ENCODE measurements around the gene FGF16. TPM values are rescaled to one million over a fixed set of nuclear protein-coding genes. Genes with fewer than 3 reads are reported as not detected.

FGF16 gene
- total RNA-seq, 1 experiment from 2014 or later, result not detected

GRCh38 chrX:77422891-77423648 lies 24.1 kb upstream of the FGF16 start:
- Histone ChIP-seq H3K79me2 (ENCODE audit: low read depth) (no peaks in the 10 kb centered on the region), H3K27ac (no peak overlapping the region), H3K36me3 (ENCODE audit: low read depth) (no peaks in the 10 kb centered on the region), H3K9me3 (ENCODE audit: insufficient read depth, low read depth) (no peaks in the 10 kb centered on the region), H3K4me1 (replicated peaks; ENCODE audit: insufficient read depth) (no peaks in the 10 kb centered on the region; the same call in 1 of the 2 replicates), H3F3A (ENCODE audit: insufficient read depth, low read depth) (no peaks in the 10 kb centered on the region), H3K4me3 (no peak overlapping the region), H3K4me2 (no peak overlapping the region), H3K27me3 (ENCODE audit: insufficient read depth, low read depth) (no peaks in the 10 kb centered on the region), H4K20me1 (ENCODE audit: insufficient read depth) (no peaks in the 10 kb centered on the region), H3K9me2 (ENCODE audit: insufficient read depth) (no peaks in the 10 kb centered on the region), H2AFZ (no peak overlapping the region)
- TF ChIP-seq CTCF (conservative IDR thresholded peaks at IDR 0.05) (no peak), EZH2 (IDR thresholded peaks at IDR 0.05; ENCODE audit: low read depth) (no peak)
- ChIA-PET CTCF (no interaction called here), POLR2A (ENCODE audit: unreplicated experiment) (no interaction called here)
- intact Hi-C loops (cut with micrococcal nuclease; ENCODE audit: unreplicated experiment), result no loop called here
- no TSS peak for BruUV-seq (replicated peaks)
- peak in 1 of 2 experiments; percentile 56 for DNase-seq

- H3K79me2 ChIP-seq (ENCODE audit: low read depth), result no peaks in the 10 kb centered on the region
- no peaks in the 10 kb centered on the region for H4K20me1 ChIP-seq (ENCODE audit: insufficient read depth)
- no peaks in the 10 kb centered on the region for H3K9me3 ChIP-seq (ENCODE audit: insufficient read depth, low read depth)
- no peak for DNase-seq
- no peak overlapping the region for H3K27ac ChIP-seq
- no peaks in the 10 kb centered on the region for H3F3A ChIP-seq (ENCODE audit: insufficient read depth, low read depth)
- no TSS peak for BruUV-seq (replicated peaks)
- H3K4me1 ChIP-seq (replicated peaks; ENCODE audit: insufficient read depth), result no peaks in the 10 kb centered on the region; the same call in 1 of the 2 replicates
- POLR2A ChIA-PET (ENCODE audit: unreplicated experiment), result no interaction called here
- CTCF ChIA-PET, result no interaction called here
- H3K4me3 ChIP-seq, result no peak overlapping the region
- intact Hi-C loops (cut with micrococcal nuclease; ENCODE audit: unreplicated experiment), result no loop called here
- H2AFZ ChIP-seq, result no peak overlapping the region
- H3K4me2 ChIP-seq, result no peak overlapping the region
- TF ChIP-seq CTCF (conservative IDR thresholded peaks at IDR 0.05) (no peak), EZH2 (IDR thresholded peaks at IDR 0.05; ENCODE audit: low read depth) (no peak)
- no peaks in the 10 kb centered on the region for H3K9me2 ChIP-seq (ENCODE audit: insufficient read depth)
- no peaks in the 10 kb centered on the region for H3K36me3 ChIP-seq (ENCODE audit: low read depth)
- no peaks in the 10 kb centered on the region for H3K27me3 ChIP-seq (ENCODE audit: insufficient read depth, low read depth)
These were observed 20.4 kb upstream of the FGF16 start for GRCh38 chrX:77426811-77427210.

- Histone ChIP-seq H3K27me3 (ENCODE audit: insufficient read depth, low read depth) (no peaks in the 10 kb centered on the region), H3K4me3 (no peak overlapping the region), H3F3A (ENCODE audit: insufficient read depth, low read depth) (no peaks in the 10 kb centered on the region), H4K20me1 (ENCODE audit: insufficient read depth) (no peaks in the 10 kb centered on the region), H2AFZ (no peak overlapping the region), H3K9me2 (ENCODE audit: insufficient read depth) (no peaks in the 10 kb centered on the region), H3K9me3 (ENCODE audit: insufficient read depth, low read depth) (no peaks in the 10 kb centered on the region), H3K79me2 (ENCODE audit: low read depth) (no peaks in the 10 kb centered on the region), H3K4me2 (no peak overlapping the region), H3K36me3 (ENCODE audit: low read depth) (no peaks in the 10 kb centered on the region), H3K27ac (no peak overlapping the region), H3K4me1 (replicated peaks; ENCODE audit: insufficient read depth) (no peaks in the 10 kb centered on the region; the same call in 1 of the 2 replicates)
- DNase-seq, result no peak
- no TSS peak for BruUV-seq (replicated peaks)
- TF ChIP-seq CTCF (conservative IDR thresholded peaks at IDR 0.05) (no peak), EZH2 (IDR thresholded peaks at IDR 0.05; ENCODE audit: low read depth) (no peak)
- intact Hi-C loops (cut with micrococcal nuclease; ENCODE audit: unreplicated experiment), result no loop called here
- POLR2A ChIA-PET (ENCODE audit: unreplicated experiment), result no interaction called here
- CTCF ChIA-PET, result no interaction called here
These were observed 19.6 kb upstream of the FGF16 start for GRCh38 chrX:77427611-77428010.

Data from PC-9 (cell line).